Measurements from ENCODE around the gene ARHGAP6.

The ARHGAP6 gene

DNA sequence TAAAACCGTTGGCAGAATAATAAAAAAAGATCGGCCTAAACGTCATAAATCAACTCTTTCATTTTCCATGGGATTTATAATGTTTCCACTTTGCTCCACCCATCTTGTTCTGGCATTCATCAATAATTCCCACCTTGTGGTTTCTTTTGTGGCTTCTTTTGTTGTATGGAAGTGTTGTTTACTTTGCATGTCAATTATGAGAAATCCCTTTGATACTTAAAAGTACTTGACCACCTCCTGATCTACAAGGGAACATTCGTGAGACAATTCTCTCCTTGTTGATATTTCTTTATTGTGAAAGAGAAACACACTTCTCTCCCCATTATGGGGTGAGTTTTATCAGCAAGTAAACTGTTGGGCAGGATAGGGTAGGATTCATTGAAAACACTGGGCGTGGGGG, 369.7 kb downstream of the ARHGAP6 start:
- no peak for TF ChIP-seq POLR2A (IDR thresholded peaks at IDR 0.05; ENCODE audit: low read depth, low read length)
- FAIRE-seq (no peak), DNase-seq (ENCODE audit: insufficient read length, low spot score) (no peak)

GRCh38 chrX:11293113-11293512, 372.6 kb downstream of the ARHGAP6 start, which contains the start of gene AMELX:
AMELX (plus strand) TSS chrX:11293413; CDS start chrX:11294789, 1,376 bp downstream.
- FAIRE-seq (no peak), DNase-seq (ENCODE audit: insufficient read length, low spot score) (no peak)
- TF ChIP-seq POLR2A (IDR thresholded peaks at IDR 0.05; ENCODE audit: low read depth, low read length): no peak

DNA sequence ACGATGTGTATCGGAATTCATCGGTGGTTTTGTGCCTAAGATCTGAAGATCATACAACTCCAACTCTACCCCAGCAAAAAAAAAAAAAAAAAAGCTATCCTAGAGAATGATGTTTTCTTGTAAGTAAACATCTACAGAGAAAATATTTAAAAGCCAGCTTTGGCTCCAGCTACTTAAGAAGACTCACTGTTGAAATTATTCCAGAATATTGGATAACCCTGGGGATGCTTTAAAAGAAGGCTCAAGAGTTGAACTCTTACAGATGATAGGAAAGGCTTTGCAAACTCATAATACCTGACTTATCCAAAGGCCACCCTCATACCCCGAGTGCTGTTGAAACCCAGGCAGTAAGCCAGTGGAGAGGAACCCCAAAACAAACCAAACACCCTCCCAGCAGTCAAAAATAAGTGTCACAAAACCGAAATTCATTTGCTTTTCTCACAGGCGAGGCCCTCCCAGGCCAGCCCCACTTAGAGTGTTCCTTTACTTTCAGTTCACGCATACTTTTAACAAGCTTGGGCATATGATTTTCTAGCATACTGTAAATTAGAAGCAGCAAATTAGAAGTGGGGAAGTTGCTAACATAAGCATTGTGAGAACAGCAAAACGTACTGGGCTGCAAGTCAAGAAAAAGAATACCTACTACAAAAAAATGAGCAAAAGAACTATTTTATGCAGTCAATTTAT, 375.2 kb downstream of the ARHGAP6 start:
- DNase-seq (ENCODE audit: insufficient read length, low spot score) (no peak), FAIRE-seq (no peak)

GRCh38 chrX:11287505-11287904, 378.2 kb downstream of the ARHGAP6 start:
- DNase-seq (ENCODE audit: insufficient read length, low spot score): no peak
- FAIRE-seq: no peak
- no peak for TF ChIP-seq POLR2A (IDR thresholded peaks at IDR 0.05; ENCODE audit: low read depth, low read length)

More for the DNA sequence above, 375.2 kb downstream of the ARHGAP6 start:
- no peak for TF ChIP-seq POLR2A (IDR thresholded peaks at IDR 0.05; ENCODE audit: low read depth, low read length)

- DNase-seq (ENCODE audit: insufficient read length, low spot score): no peak
- no peak for TF ChIP-seq POLR2A (IDR thresholded peaks at IDR 0.05; ENCODE audit: low read depth, low read length)
- no peak for FAIRE-seq
Measured at GRCh38 chrX:11285651-11286050, 380.1 kb downstream of the ARHGAP6 start.

DNA sequence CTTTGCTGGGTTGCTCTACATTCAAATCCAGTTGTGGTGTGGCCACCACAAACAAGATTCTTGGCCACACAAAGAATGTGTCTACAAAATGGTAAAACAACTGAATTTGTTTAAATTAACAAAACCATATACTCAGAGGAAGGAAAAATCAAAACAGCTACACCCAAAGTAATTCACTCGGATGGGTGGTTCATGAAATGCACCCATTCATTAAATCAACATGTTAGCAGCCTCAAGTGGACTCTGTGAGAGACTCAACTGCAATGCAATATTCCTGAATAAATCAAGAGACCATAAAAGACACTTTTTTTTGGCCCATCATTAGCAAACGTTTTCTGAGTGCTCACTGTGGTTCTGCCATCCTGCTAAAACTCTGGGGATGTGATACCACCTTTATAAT, 383.7 kb downstream of the ARHGAP6 start:
- TF ChIP-seq POLR2A (IDR thresholded peaks at IDR 0.05; ENCODE audit: low read depth, low read length): no peak
- no peak for FAIRE-seq

GRCh38 chrX:11273544-11273943, 392.2 kb downstream of the ARHGAP6 start:
- FAIRE-seq: no peak
- DNase-seq (ENCODE audit: insufficient read length, low spot score): no peak

More for the DNA sequence above, 383.7 kb downstream of the ARHGAP6 start:
- no peak for DNase-seq (ENCODE audit: insufficient read length, low spot score)

DNA sequence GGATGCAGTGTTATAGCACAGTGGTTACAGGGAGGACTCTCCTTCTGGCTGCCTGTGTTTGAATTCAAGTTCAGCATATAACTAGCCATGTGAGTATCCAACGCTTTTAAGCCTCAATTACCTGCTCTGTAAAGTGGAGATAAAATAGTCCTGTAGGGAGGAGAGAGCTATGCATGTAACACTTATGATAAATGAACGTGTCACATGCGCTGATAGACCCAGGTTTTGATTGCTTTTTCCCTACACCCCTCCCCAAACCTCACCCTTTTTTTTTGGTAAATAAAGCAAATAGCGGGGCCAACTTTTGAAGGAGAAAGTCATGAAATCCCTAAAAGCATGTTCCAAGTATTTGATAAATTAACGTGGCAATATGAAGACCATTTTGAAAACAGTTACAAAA, 392.9 kb downstream of the ARHGAP6 start:
- FAIRE-seq (no peak), DNase-seq (ENCODE audit: insufficient read length, low spot score) (no peak)
- TF ChIP-seq POLR2A (IDR thresholded peaks at IDR 0.05; ENCODE audit: low read depth, low read length): no peak

More at GRCh38 chrX:11273544-11273943, 392.2 kb downstream of the ARHGAP6 start:
- no peak for TF ChIP-seq POLR2A (IDR thresholded peaks at IDR 0.05; ENCODE audit: low read depth, low read length)

DNA sequence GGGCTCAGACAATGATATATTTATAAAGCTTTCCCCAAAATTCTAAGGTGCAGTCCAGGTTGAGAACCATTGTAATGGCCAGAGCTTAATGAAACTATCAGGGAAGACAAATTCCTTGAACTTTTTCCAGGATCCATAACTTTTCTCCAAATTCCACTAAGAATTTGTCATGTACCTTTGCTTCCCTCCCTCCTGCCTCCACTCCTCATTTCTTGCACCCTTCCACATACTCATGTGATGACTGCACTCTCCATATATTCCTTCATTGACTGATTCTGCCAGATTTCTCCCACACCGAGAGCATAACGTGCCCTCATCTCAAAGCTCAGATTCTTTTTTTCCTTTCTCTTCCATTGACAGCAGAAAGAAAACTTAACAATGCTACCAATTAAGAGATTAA, 393.4 kb downstream of the ARHGAP6 start:
- DNase-seq (ENCODE audit: insufficient read length, low spot score) (no peak), FAIRE-seq (no peak)
- no peak for TF ChIP-seq POLR2A (IDR thresholded peaks at IDR 0.05; ENCODE audit: low read depth, low read length)

GRCh38 chrX:11269996-11270395, 395.7 kb downstream of the ARHGAP6 start:
- no peak for TF ChIP-seq POLR2A (IDR thresholded peaks at IDR 0.05; ENCODE audit: low read depth, low read length)
- no peak for DNase-seq (ENCODE audit: insufficient read length, low spot score)
- FAIRE-seq: no peak

- DNase-seq (ENCODE audit: insufficient read length, low spot score) (no peak), FAIRE-seq (no peak)
- no peak for TF ChIP-seq POLR2A (IDR thresholded peaks at IDR 0.05; ENCODE audit: low read depth, low read length)
Measured at GRCh38 chrX:11269006-11269405, 396.7 kb downstream of the ARHGAP6 start.

GRCh38 chrX:11267425-11267824, 398.3 kb downstream of the ARHGAP6 start:
- FAIRE-seq (no peak), DNase-seq (ENCODE audit: insufficient read length, low spot score) (no peak)
- TF ChIP-seq POLR2A (IDR thresholded peaks at IDR 0.05; ENCODE audit: low read depth, low read length): no peak

DNA sequence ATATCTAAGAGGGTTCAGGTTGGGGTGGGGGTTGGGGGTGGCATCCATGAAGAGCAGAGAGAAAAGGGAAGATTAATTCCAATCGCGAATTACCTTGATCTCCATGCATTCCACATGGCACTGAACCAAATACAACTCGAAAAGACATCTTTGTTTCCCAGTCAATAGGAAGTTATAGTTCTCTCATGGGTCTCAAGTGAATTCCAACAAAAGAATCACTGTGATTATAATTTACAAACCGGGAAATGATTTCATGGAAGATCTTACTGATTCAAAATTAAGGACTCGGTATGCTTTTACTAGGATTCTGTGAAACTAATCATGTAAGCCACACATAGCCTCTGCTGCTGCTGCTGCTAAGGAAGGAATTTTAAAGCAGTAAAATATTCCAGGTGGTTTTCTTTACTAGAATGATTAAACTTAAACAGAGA, 399.1 kb downstream of the ARHGAP6 start:
- FAIRE-seq (no peak), DNase-seq (ENCODE audit: insufficient read length, low spot score) (no peak)
- no peak for TF ChIP-seq POLR2A (IDR thresholded peaks at IDR 0.05; ENCODE audit: low read depth, low read length)

GRCh38 chrX:11265352-11265751, 400.4 kb downstream of the ARHGAP6 start:
- FAIRE-seq: no peak

GRCh38 chrX:11264925-11265324, 400.8 kb downstream of the ARHGAP6 start:
- DNase-seq (ENCODE audit: insufficient read length, low spot score) (no peak), FAIRE-seq (no peak)
- no peak for TF ChIP-seq POLR2A (IDR thresholded peaks at IDR 0.05; ENCODE audit: low read depth, low read length)

More at GRCh38 chrX:11265352-11265751, 400.4 kb downstream of the ARHGAP6 start:
- no peak for TF ChIP-seq POLR2A (IDR thresholded peaks at IDR 0.05; ENCODE audit: low read depth, low read length)
- no peak for DNase-seq (ENCODE audit: insufficient read length, low spot score)

Data from H54 (cell line).